Endothelial cell of umbilical vein (primary cell): Measurements from ENCODE around the gene GFPT2. TPM values are rescaled to one million over a fixed set of nuclear protein-coding genes. Genes with fewer than 3 reads are reported as not detected.

Experiments used
- BruUV-seq: library from RNA; stranded (reverse); fragments of 400-500 nt; replicated peaks from 2 replicates; lab custom pipeline; 2021; lab: Mats Ljungman, UMichigan
- CTCF ChIA-PET: fragments of 300-600, 350-600 bp; sonication (Branson Sonifier 250); formaldehyde crosslinking; loops from one replicate; lab custom pipeline; 2021; ENCODE audit warnings: antibody characterized with exemption, inconsistent platforms; lab: Charles Lee
- POLR2A ChIA-PET: fragments of 300-600, 350-600 bp; sonication (Branson Sonifier 250); formaldehyde crosslinking; loops from one replicate; lab custom pipeline; 2021; ENCODE audit warnings: antibody characterized with exemption, inconsistent platforms; lab: Charles Lee
- DNase-seq: peaks from one replicate; pipeline ENCODE4 v3.0.0-alpha.2; 2011; ENCODE audit warnings: low read depth, low spot score
- FAIRE-seq: peaks from 2 replicates; lab custom pipeline; 2011; peaks lifted over from hg19 to GRCh38; lab: Jason Lieb, UNC
- H2AFZ ChIP-seq: 2 replicates; pipeline ENCODE4 v1.6.0; 2012; ENCODE audit warnings: low read depth, low read length, control low read depth, inconsistent platforms
- H3K27ac ChIP-seq: 2 replicates; pipeline ENCODE4 v1.5.1; 2011; ENCODE audit warnings: low read depth, mild to moderate bottlenecking, control low read depth, low read length, moderate library complexity; ENCODE audit not compliant: insufficient read depth
- H3K27me3 ChIP-seq, 2 experiments: 2 replicates each; pipeline versions ENCODE4 v1.6.0 to v1.6.1; 2011; ENCODE audit warnings: low read length in 2 of 2, mixed read lengths in 1 of 2; ENCODE audit not compliant: control insufficient read depth in 2 of 2, insufficient read depth in 2 of 2
- H3K36me3 ChIP-seq, 2 experiments: 2 replicates in 1 of 2; 3 replicates in 1 of 2; pipeline ENCODE4 v1.5.1; 2011; ENCODE audit warnings: low read length in 2 of 2, mild to moderate bottlenecking in 1 of 2, moderate library complexity in 1 of 2; ENCODE audit not compliant: control insufficient read depth in 2 of 2, insufficient read depth in 2 of 2; ENCODE audit errors: extremely low read depth in 1 of 2
- H3K4me1 ChIP-seq: 3 replicates; pipeline ENCODE4 v1.5.1; 2011; ENCODE audit warnings: mild to moderate bottlenecking, low read length; ENCODE audit not compliant: control insufficient read depth, insufficient read depth; ENCODE audit errors: extremely low read depth
- H3K4me2 ChIP-seq: 2 replicates; pipeline ENCODE4 v1.6.1; 2011; ENCODE audit warnings: low read length, control low read depth, mixed read lengths; ENCODE audit not compliant: insufficient read depth
- H3K4me3 ChIP-seq, 3 experiments: fragments of 200-600 bp in 1 of 3; sonication (generic), shearing (Covaris generic) in 1 of 3; replicated peaks in 1 of 3; 2 replicates each; pipeline ENCODE4 v1.5.1; 2011 to 2016; ENCODE audit warnings: control low read depth in 3 of 3, low read length in 3 of 3, mild to moderate bottlenecking in 2 of 3, inconsistent platforms in 1 of 3, low read depth in 1 of 3, moderate library complexity in 1 of 3; ENCODE audit not compliant: insufficient read depth in 1 of 3
- H3K79me2 ChIP-seq: 2 replicates; pipeline ENCODE4 v1.6.0; 2012; ENCODE audit warnings: low read length, inconsistent platforms; ENCODE audit not compliant: control insufficient read depth, insufficient read depth
- H3K9ac ChIP-seq: replicated peaks from 2 replicates; pipeline ENCODE3; 2011; ENCODE audit warnings: low read length, control low read depth; ENCODE audit not compliant: insufficient read depth; ENCODE audit errors: extremely low read depth
- H3K9me1 ChIP-seq: replicated peaks from 3 replicates; pipeline ENCODE4 v1.6.0; 2011; ENCODE audit warnings: mild to moderate bottlenecking, low read length; ENCODE audit not compliant: control insufficient read depth, insufficient read depth; ENCODE audit errors: extremely low read depth
- H3K9me3 ChIP-seq: replicated peaks from 2 replicates; pipeline ENCODE4 v1.5.1; 2012; ENCODE audit warnings: low read length, inconsistent platforms; ENCODE audit not compliant: control insufficient read depth, insufficient read depth
- H4K20me1 ChIP-seq: replicated peaks from 2 replicates; pipeline ENCODE3; 2011; ENCODE audit warnings: mild to moderate bottlenecking, low read length; ENCODE audit not compliant: control insufficient read depth, insufficient read depth; ENCODE audit errors: extremely low read depth
- CTCF ChIP-seq, 2 donors: IDR thresholded peaks; 1 replicate in 1 of 2; 2 replicates in 1 of 2; pipeline ENCODE4 v1.5.1; 2011; ENCODE audit warnings: low read length in 2 of 2, mild to moderate bottlenecking in 2 of 2, moderate library complexity in 2 of 2, control low read depth in 1 of 2, inconsistent platforms in 1 of 2, low read depth in 1 of 2; ENCODE audit not compliant: insufficient read depth in 1 of 2; ENCODE audit errors: extremely low read depth in 1 of 2
- EZH2 ChIP-seq: IDR thresholded peaks from 2 replicates; pipeline ENCODE4 v1.6.1; 2012; ENCODE audit warnings: borderline replicate concordance, low read depth, mild to moderate bottlenecking, moderate library complexity, low read length, inconsistent platforms; ENCODE audit not compliant: severe bottlenecking
- GATA2 ChIP-seq: IDR thresholded peaks from 2 replicates; pipeline ENCODE4 v1.7.0; 2011; ENCODE audit warnings: low read depth, mild to moderate bottlenecking, moderate library complexity, mixed read lengths, low read length; ENCODE audit not compliant: insufficient read length, insufficient read depth
- MAX ChIP-seq: IDR thresholded peaks from 2 replicates; pipeline ENCODE4 v1.6.1; 2011; ENCODE audit not compliant: insufficient read depth, insufficient read length
- POLR2A ChIP-seq: IDR thresholded peaks from 2 replicates; pipeline ENCODE4 v1.6.1; 2012; ENCODE audit warnings: low read depth, mild to moderate bottlenecking, control low read depth, low read length
- POLR2AphosphoS5 ChIP-seq: IDR thresholded peaks from 2 replicates; pipeline ENCODE4 v1.6.1; 2012; ENCODE audit warnings: low read depth, mild to moderate bottlenecking, control low read depth, low read length, moderate library complexity; ENCODE audit not compliant: insufficient read depth
- dilution Hi-C: fragments of 300-500 bp; cut with MboI; formaldehyde crosslinking; loops from one replicate; pipeline ENCODE4 v1.15.0; 2019; ENCODE audit warnings: low sequenced_read_pairs; ENCODE audit not compliant: extremely low pct_ligation_motif_present
- intact Hi-C: fragments of 100-400 bp; cut with micrococcal nuclease; formaldehyde crosslinking; loops from one replicate; pipeline ENCODE4 v1.10.0; 2022
- polyA plus RNA-seq, 4 experiments: library from polyadenylated mRNA; depleted of rRNA in 3 of 4; stranded (reverse) in 3 of 4; unstranded in 1 of 4; fragments of >200 nt; gene quantifications; 2 replicates each; pipeline versions ENCODE4 v1.2.1 to v1.2.3, GENCODE V29; 2011 to 2012; ENCODE audit warnings: missing spikeins in 1 of 4
- total RNA-seq: library from RNA; stranded (reverse); gene quantifications from 2 replicates; pipeline ENCODE4 v1.2.3, GENCODE V29; 2021

GFPT2 gene
- total and polyA plus RNA-seq, 2 donors (not counting 3 experiments of a cell fraction or from before 2014, with no cell fraction given): 4.3 to 4.5 TPM

- intact Hi-C loops: no loop called here
- no peak overlapping the region for H3K4me3 ChIP-seq
- H3K79me2 ChIP-seq: no peaks in the 10 kb centered on the region
- ChIA-PET CTCF (no interaction called here), POLR2A (no interaction called here)
- no peak overlapping the region for H3K4me2 ChIP-seq
- H3K9me1 ChIP-seq: no peaks in the 10 kb centered on the region
- no peaks in the 10 kb centered on the region for H3K27me3 ChIP-seq
- no peaks in the 10 kb centered on the region for H4K20me1 ChIP-seq
- H3K9ac ChIP-seq: no peak overlapping the region
- no peaks in the 10 kb centered on the region for H3K4me1 ChIP-seq
- H3K36me3 ChIP-seq: no peaks in the 10 kb centered on the region
- DNase-seq (no peak), FAIRE-seq (no peak)
- peak overlapping the region; percentile 36 for H2AFZ ChIP-seq
- no TSS peak for BruUV-seq
- no peak overlapping the region for H3K27ac ChIP-seq
- dilution Hi-C loops: no loop called here
- H3K9me3 ChIP-seq: no peaks in the 10 kb centered on the region
- TF ChIP-seq MAX (no peak), POLR2AphosphoS5 (no peak), EZH2 (no peak), POLR2A (no peak), CTCF (IDR thresholded peaks at IDR 0.05; ENCODE audit: extremely low read depth in 1 of 2, insufficient read depth in 1 of 2, low read depth in 1 of 2, low read length in 2 of 2) (no peak), GATA2 (no peak)
Observed at GRCh38 chr5:180365829-180366228, 12.7 kb upstream of the GFPT2 start.
